ENCODE data around the gene GALNT7.

- TF ChIP-seq CTCF (IDR thresholded peaks at IDR 0.05) (no peak), POLR2A (IDR thresholded peaks at IDR 0.05) (no peak)
Measured at GRCh38 chr4:173181848-173182247, 13.2 kb downstream of the GALNT7 start.

All from heart left ventricle (tissue), 13 donors.